HL-60 (cell line): Measurements from ENCODE around the gene FREM1.

Experiments
- DNase-seq, 2 experiments: peaks; one replicate each; pipeline ENCODE4 v3.0.0-alpha.2; 2010 to 2020; ENCODE audit warnings: low read depth in 1 of 2, low spot score in 1 of 2
- H3K27ac ChIP-seq: fragments of 250-450 bp; sonication (Bioruptor Pico); replicated peaks from 2 replicates; pipeline ENCODE4 v1.5.1; 2020; ENCODE audit warnings: mild to moderate bottlenecking, moderate library complexity
- H3K27me3 ChIP-seq: fragments of 250-450 bp; sonication (Bioruptor Pico); 2 replicates; pipeline ENCODE4 v1.5.1; 2021; ENCODE audit warnings: mild to moderate bottlenecking, moderate library complexity; ENCODE audit not compliant: insufficient read depth, poor library complexity, severe bottlenecking
- H3K4me3 ChIP-seq: replicated peaks from 2 replicates; pipeline ENCODE4 v1.5.1; 2011; ENCODE audit warnings: mild to moderate bottlenecking, control low read depth, low read length; ENCODE audit not compliant: insufficient read depth
- GABPA ChIP-seq: IDR thresholded peaks from 2 replicates; pipeline ENCODE4 v1.6.1; 2012; ENCODE audit warnings: low read depth
- POLR2AphosphoS5 ChIP-seq: IDR thresholded peaks from 2 replicates; pipeline ENCODE4 v1.6.1; 2012; ENCODE audit warnings: low read depth
- SPI1 ChIP-seq: IDR thresholded peaks from 2 replicates; pipeline ENCODE4 v1.6.1; 2012; ENCODE audit warnings: low read depth, mild to moderate bottlenecking, borderline replicate concordance
- TF ChIP-seq, protein P1 (sequence below): IDR thresholded peaks from one replicate; pipeline ENCODE4 v1.5.1; 2011; ENCODE audit warnings: low read length, control low read depth, inconsistent platforms; ENCODE audit not compliant: insufficient read depth
- TF ChIP-seq, protein P2 (sequence below): IDR thresholded peaks from 2 replicates; pipeline ENCODE4 v1.6.1; 2012; ENCODE audit warnings: low read depth; ENCODE audit not compliant: insufficient replicate concordance

FREM1 gene

DNA sequence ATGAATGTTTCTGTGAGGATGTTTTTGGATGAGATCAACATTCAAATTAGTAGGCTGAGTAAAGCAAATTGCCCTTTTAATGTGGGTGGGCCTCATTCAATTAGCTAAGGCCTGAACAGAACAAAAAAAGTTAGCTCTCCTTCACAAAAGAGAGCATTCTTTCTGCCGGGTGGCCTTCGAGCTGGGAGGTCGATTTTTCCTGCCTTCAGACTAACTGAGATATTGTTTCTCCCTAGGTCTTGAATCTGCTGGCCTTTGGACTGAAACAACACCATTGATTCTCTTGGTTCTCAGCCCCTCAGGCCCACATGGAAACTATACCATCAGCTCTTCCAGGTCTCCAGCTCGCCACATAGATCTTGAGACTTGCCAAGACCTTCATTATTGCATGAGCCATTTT, 29.1 kb upstream of the FREM1 start:
- TF ChIP-seq SPI1 (no peak), GABPA (no peak), POLR2AphosphoS5 (no peak)
- TF ChIP-seq, protein P1, sequence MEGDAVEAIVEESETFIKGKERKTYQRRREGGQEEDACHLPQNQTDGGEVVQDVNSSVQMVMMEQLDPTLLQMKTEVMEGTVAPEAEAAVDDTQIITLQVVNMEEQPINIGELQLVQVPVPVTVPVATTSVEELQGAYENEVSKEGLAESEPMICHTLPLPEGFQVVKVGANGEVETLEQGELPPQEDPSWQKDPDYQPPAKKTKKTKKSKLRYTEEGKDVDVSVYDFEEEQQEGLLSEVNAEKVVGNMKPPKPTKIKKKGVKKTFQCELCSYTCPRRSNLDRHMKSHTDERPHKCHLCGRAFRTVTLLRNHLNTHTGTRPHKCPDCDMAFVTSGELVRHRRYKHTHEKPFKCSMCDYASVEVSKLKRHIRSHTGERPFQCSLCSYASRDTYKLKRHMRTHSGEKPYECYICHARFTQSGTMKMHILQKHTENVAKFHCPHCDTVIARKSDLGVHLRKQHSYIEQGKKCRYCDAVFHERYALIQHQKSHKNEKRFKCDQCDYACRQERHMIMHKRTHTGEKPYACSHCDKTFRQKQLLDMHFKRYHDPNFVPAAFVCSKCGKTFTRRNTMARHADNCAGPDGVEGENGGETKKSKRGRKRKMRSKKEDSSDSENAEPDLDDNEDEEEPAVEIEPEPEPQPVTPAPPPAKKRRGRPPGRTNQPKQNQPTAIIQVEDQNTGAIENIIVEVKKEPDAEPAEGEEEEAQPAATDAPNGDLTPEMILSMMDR, result no peak
- TF ChIP-seq, protein P2, sequence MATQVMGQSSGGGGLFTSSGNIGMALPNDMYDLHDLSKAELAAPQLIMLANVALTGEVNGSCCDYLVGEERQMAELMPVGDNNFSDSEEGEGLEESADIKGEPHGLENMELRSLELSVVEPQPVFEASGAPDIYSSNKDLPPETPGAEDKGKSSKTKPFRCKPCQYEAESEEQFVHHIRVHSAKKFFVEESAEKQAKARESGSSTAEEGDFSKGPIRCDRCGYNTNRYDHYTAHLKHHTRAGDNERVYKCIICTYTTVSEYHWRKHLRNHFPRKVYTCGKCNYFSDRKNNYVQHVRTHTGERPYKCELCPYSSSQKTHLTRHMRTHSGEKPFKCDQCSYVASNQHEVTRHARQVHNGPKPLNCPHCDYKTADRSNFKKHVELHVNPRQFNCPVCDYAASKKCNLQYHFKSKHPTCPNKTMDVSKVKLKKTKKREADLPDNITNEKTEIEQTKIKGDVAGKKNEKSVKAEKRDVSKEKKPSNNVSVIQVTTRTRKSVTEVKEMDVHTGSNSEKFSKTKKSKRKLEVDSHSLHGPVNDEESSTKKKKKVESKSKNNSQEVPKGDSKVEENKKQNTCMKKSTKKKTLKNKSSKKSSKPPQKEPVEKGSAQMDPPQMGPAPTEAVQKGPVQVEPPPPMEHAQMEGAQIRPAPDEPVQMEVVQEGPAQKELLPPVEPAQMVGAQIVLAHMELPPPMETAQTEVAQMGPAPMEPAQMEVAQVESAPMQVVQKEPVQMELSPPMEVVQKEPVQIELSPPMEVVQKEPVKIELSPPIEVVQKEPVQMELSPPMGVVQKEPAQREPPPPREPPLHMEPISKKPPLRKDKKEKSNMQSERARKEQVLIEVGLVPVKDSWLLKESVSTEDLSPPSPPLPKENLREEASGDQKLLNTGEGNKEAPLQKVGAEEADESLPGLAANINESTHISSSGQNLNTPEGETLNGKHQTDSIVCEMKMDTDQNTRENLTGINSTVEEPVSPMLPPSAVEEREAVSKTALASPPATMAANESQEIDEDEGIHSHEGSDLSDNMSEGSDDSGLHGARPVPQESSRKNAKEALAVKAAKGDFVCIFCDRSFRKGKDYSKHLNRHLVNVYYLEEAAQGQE, result no peak
- no peaks in the 10 kb centered on the region for H3K27me3 ChIP-seq
- no peak overlapping the region for H3K27ac ChIP-seq
- H3K4me3 ChIP-seq, result no peak overlapping the region
- no peak for DNase-seq

DNA sequence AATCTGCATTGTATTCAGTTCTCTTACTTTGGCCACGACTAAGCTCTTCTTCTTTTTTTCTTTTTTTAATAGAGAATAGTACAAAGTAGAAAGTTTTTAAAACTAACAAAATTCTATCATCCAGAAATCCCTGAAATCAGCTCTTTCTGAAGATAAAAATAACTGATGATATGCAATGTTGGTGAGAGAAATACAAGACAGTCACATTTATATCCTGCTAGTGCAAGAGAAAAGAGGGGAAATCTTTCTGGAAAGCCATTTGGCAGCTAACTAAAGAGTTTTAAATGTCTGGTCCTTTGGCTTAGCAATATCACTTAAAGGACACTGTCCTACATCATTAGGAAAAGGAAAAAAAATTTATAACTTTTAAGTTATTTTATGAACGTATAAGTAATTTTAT, 27.0 kb upstream of the FREM1 start:
- TF ChIP-seq, protein P1, result no peak
- TF ChIP-seq GABPA (no peak), SPI1 (no peak), POLR2AphosphoS5 (no peak)
- TF ChIP-seq, protein P2, result no peak
- Histone ChIP-seq H3K27me3 (no peaks in the 10 kb centered on the region), H3K27ac (no peak overlapping the region), H3K4me3 (no peak overlapping the region)
- DNase-seq, result no peak

DNA sequence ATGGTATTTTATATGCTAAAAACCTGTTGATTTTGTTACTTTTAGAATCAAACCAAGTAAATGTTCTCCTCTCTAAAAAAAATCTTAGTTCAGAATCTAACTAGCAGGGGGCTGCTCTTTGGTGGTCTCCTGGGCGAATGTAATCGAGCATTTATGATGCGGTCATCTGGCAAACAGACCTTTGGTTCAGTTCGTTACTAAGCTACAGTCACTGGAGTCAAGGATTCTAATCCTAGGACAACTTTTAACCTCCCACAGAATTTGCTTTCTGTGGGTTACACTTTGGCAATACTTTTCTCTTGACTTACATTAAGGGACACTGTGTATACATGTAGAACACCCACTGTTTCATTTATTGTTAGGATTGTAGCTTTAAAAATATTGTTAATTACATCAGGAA, 26.3 kb upstream of the FREM1 start:
- DNase-seq, result no peak
- no peaks in the 10 kb centered on the region for H3K27me3 ChIP-seq
- H3K27ac ChIP-seq, result no peak overlapping the region
- TF ChIP-seq, protein P1, result no peak
- TF ChIP-seq GABPA, result no peak
- TF ChIP-seq SPI1, result no peak
- TF ChIP-seq, protein P2, result no peak
- H3K4me3 ChIP-seq, result no peak overlapping the region
